ENCODE measurements around the gene GPM6B.

DNA sequence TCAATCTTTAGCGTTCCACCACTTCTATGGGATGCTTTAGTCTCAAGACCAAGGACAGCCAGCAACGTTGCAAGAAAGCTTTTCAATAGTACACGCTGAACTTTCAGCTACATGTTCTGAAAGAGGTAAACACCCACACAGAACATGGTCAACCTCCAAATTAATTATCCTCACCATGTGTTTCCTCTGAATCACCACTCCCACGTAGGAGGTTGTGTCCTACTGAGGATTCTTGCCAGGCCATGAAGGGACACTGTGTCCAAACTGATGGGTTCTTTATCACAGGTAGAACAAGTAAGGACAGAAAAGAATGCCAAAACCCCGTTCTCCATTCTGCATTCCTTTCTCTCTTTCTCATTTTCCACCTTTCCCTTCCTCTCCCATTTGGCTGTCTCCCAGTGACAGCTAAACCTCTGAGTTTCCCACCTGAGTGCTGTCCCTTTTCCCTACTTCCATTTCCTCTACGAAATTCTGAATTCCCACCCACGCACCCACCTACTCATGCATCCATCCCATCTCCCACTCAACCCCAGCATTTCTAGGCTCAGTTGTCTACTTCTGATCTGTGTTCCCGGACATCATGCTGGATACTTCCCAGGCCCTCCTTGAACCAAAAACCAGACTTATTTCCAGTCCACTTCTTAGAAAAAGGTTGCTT lies 29.0 kb upstream of the GPM6B start:
- TF ChIP-seq, protein P1, sequence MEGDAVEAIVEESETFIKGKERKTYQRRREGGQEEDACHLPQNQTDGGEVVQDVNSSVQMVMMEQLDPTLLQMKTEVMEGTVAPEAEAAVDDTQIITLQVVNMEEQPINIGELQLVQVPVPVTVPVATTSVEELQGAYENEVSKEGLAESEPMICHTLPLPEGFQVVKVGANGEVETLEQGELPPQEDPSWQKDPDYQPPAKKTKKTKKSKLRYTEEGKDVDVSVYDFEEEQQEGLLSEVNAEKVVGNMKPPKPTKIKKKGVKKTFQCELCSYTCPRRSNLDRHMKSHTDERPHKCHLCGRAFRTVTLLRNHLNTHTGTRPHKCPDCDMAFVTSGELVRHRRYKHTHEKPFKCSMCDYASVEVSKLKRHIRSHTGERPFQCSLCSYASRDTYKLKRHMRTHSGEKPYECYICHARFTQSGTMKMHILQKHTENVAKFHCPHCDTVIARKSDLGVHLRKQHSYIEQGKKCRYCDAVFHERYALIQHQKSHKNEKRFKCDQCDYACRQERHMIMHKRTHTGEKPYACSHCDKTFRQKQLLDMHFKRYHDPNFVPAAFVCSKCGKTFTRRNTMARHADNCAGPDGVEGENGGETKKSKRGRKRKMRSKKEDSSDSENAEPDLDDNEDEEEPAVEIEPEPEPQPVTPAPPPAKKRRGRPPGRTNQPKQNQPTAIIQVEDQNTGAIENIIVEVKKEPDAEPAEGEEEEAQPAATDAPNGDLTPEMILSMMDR (conservative IDR thresholded peaks at IDR 0.05; ENCODE audit: low read depth, low read length), result no peak
- no peak for TF ChIP-seq EZH2phosphoT487 (IDR thresholded peaks at IDR 0.05; ENCODE audit: borderline replicate concordance, low read length)
